Measurements from ENCODE around the gene ATP5MC3.
A peak's percentile ranks its signal among the peaks of the same experiment; 100 is the strongest.
"Not testable (repeated sequence)": the region's sequence is repeated elsewhere in the genome, so short reads cannot be mapped to it uniquely, and the experiment has no call there.

ATP5MC3 gene

GRCh38 chr2:175181104-175181876 lies at the start of gene ATP5MC3:
Gene ATP5MC3 (minus strand): TSS chr2:175181710. CDS start chr2:175181393, 317 bp downstream.
- peak; percentile 95 for DNase-seq

DNA sequence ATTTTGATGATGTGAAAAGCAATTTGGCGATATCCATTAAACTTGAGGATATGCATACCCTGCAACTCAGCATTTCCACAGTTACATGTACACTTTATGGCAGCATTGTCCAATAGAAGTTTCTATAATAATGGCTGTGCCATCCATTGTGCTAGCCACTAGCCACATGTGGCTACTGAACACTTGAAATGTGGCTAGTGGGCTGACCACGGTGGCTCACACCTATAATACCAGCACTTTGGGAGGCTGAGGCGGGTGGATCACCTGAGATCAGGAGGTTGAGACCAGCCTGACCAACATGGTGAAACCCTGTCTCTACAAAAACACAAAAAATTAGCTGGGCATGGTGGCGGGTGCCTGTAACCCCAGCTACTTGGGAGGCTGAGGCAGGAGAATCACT lies 47.1 kb upstream of the ATP5MC3 start:
- not testable (repeated sequence) for DNase-seq

DNA sequence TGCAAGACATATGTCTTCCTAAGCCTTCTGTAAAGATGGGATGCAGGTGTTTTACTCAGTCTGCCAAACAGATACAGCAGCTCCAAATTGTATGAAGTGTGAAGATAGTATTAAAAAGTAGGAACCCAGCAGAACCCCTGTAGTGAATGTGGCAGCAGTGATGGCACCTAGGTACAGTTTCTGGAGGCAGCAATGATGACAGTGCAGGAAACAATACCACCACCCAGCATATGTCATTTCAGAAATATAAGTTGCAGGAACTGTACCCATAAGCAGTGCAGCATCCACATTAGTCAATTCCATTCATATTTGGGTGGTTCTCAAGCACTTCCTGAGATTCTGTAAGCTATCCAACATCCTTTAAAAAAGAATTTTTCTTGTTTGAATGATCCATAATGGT lies 46.7 kb upstream of the ATP5MC3 start:
- DNase-seq, result no peak

- DNase-seq, result no peak
These were observed 45.9 kb upstream of the ATP5MC3 start for GRCh38 chr2:175227393-175227792.

- DNase-seq, result no peak
These were observed 38.6 kb upstream of the ATP5MC3 start for GRCh38 chr2:175220075-175220474.

- DNase-seq, result no peak
These were observed 37.0 kb upstream of the ATP5MC3 start for GRCh38 chr2:175218551-175218950.

DNA sequence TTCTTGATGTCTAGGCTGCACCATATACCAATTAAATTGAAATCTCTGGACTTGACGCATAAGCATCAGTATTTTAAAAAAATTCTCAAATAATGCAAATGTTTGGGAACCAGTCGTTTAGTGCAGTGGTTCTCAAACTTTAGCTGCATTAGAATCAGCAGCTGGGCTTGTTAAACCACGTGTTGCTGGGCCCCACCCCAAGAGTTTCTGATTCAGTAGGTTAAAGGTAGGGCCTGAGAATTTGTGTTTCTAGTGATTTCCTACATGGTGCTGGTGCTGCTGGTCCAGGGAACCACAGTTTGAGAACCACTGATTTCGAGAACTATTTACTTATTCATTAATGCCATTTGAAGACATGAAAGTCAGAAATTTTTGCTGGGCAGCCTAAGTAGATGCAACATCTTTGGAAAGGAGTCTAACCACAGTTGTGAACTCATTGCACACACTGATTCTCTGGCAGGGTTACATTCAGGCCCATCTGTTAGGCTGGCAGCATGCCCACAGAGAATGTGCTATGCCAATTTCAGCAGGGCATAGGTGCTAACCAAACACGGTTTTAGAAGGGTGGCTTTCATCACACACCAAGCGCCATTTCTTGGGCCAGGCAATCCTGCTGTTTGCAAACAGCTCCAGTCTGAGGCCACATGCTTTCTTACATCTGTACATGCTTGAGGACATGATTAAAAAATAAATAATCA lies 26.4 kb upstream of the ATP5MC3 start:
- no peak for DNase-seq

- DNase-seq, result no peak
These were observed 25.4 kb upstream of the ATP5MC3 start for GRCh38 chr2:175206866-175207265.

DNA sequence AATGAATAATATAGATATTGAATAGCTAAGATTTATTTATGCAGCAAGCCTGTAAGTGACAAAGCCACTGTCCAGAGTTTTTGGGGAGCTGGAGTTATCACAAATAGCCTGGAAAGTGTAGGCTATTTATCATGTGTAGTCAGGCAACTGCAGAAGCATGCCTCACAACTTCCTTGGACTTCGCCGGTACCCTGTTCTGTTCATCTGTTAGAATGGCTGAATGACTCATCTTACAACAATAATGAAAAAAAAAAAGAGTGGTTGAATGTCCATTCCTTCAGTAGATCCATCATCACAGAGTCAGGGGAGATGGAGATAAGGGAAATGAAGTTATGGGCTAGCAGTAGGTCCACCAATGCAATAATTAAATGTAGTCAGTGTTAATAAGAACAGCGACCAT lies 24.0 kb upstream of the ATP5MC3 start:
- DNase-seq, result no peak

- DNase-seq, result peak; percentile 22
These were observed 22.3 kb upstream of the ATP5MC3 start for GRCh38 chr2:175203621-175204496.

GRCh38 chr2:175195012-175195411 lies 13.5 kb upstream of the ATP5MC3 start:
- no peak for DNase-seq

- DNase-seq, result peak; percentile 16
These were observed 7.3 kb upstream of the ATP5MC3 start for GRCh38 chr2:175188761-175189160.

DNA sequence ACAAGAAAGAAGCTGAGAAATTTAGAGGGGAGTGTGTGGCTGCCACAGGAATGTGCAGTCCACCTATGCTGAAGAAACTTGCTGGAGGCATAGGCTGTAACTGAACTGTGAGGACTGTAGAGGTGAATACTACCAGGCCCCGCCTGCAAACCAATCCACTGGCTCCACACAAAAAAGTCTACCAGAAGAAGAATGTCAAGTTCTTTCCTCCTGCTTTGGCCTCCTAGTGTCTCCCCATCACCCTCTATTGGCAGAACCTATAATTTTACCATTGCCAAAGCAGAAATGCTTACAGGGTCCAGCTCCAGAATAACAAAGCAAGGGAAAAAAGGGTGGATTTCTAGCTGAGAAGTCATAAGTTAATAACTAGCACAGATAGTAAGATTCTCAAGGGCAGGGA lies 5.9 kb upstream of the ATP5MC3 start:
- peak; percentile 55 for DNase-seq

DNA sequence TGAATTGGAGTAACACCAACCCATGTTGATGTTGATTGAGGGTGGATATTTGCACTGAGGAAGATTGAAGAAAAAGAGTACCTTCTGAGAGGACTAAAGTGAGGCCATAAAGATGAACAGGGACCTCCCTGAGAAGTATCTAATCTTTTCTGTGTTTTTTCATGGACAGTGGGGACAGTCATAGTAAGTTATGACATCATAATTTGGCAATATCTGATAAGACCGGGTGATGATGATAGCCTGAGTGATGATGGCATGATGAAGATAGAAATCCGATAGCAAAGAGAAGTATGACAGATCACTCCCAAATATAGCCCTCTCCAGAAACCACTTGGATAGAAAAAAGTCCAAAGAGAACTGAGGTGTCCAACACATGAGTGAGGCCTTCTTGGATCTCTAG lies 2.2 kb upstream of the ATP5MC3 start:
- no peak for DNase-seq

DNA sequence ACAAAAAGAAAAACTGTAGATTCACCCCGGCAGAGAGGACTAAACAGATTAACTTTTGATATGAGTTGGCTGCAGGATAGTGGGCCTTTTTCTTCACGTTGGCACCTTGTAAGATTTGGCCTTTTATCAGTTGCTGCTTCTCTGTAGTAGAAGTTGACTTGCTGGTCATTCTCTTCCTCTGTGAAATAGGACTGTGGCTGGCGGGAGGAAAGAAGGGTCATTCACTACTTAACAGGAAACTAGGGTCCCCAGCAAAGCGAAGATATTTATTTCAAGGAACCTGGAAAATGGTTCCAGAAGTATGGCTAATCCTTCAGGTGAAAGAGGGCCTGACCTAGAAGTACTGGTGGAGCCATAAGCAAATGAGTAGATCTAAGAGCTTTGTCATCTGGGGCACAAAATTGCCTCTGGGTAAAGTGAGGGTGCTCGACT lies 383 bp upstream of the ATP5MC3 start:
- DNase-seq, result no peak

GRCh38 chr2:175180701-175181103 lies 808 bp downstream of the ATP5MC3 start:
- DNase-seq, result peak; percentile 41

DNA sequence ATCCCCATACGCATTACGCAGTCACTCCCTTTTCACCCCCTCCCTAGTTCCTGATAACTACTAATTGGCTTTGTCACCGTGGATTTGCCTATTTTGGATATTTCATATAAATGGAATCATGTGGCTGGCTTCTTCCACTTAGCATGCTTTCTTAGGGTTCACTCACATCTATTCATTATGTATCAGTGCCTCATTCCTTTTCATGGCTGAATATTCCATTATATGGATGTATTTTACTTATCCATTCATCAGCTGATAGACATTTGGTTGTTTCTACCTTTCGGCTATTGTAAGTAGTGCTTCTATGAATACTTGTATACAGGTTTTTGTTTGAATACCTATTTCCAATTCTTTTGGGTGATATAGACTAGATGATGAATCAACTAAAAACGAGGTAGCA lies 4.9 kb downstream of the ATP5MC3 start:
- DNase-seq, result no peak

DNA sequence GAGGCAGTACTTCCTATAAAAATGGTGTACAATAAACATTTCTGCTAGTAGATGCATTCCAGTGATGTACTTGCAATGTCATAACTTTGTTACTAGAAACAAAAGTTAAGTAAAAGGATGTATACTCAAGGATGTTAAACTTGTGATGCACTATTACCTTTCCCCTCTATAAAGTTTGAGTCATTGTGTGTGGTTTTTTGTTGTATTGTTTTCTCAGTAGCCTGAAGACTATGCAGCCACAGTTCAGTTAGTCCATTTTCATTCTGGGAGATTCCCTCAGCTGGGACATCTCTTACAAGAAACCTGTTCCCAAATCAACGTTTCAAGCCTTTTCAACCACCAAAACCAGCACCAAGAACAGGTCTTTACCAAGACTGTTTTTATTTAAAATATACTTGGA lies 5.6 kb downstream of the ATP5MC3 start:
- DNase-seq, result no peak

- DNase-seq, result no peak
These were observed 6.2 kb downstream of the ATP5MC3 start for GRCh38 chr2:175175320-175175719.

DNA sequence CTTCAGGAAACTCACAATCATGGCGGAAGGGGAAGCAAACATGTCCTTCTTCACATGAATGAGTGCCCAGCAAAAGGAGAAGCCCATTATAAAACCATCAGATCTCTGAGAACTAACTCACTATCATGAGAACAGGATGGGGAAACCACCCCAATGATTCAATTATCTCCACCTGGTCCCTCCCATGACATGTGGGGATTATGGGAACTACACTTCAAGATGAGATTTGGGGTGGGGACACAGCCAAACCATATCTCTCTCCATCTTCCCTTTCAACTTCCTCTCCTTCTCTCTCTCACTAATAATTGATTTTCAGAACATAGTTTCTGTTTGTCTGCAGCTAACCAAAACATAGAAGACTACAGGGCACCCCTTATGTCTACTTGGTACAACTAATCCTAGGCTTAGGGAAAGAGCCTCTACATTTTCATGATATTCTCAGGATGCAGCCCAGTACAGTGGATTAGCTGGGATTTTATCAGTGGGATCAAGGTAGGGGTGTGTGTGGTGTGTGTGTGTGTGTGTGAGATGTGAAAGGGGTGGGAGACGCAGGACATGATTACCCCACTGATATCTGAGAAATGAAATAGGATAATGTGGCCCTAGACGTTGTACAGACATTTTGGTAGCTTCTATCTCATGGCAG lies 10.7 kb downstream of the ATP5MC3 start:
- peak; percentile 17 for DNase-seq

GRCh38 chr2:175169191-175169590 lies 12.3 kb downstream of the ATP5MC3 start:
- DNase-seq, result no peak

GRCh38 chr2:175168564-175168945 lies 13.0 kb downstream of the ATP5MC3 start:
- no peak for DNase-seq
